ENCODE results near the gene UQCRHL.

The UQCRHL gene

GRCh38 chr1:15765495-15766194, 41.8 kb downstream of the UQCRHL start:
- peak; percentile 43 for DNase-seq (ENCODE audit: extremely low read depth, low read depth)
- TF ChIP-seq CTCF (IDR thresholded peaks at IDR 0.05; ENCODE audit: low read depth, low read length), result no peak

GRCh38 chr1:15764890-15765289, 42.6 kb downstream of the UQCRHL start:
- no peak for TF ChIP-seq CTCF (IDR thresholded peaks at IDR 0.05; ENCODE audit: low read depth, low read length)
- DNase-seq (ENCODE audit: extremely low read depth, low read depth), result no peak

- DNase-seq (ENCODE audit: extremely low read depth, low read depth), result no peak
- TF ChIP-seq CTCF (IDR thresholded peaks at IDR 0.05; ENCODE audit: low read depth, low read length), result no peak
Measured at GRCh38 chr1:15764269-15764764, 43.1 kb downstream of the UQCRHL start.

- no peak for DNase-seq (ENCODE audit: extremely low read depth, low read depth)
- TF ChIP-seq CTCF (IDR thresholded peaks at IDR 0.05; ENCODE audit: low read depth, low read length), result no peak
Measured at GRCh38 chr1:15762546-15762945, 44.9 kb downstream of the UQCRHL start.

GRCh38 chr1:15761366-15762128, 45.9 kb downstream of the UQCRHL start:
- DNase-seq (ENCODE audit: extremely low read depth, low read depth), result no peak
- TF ChIP-seq CTCF (IDR thresholded peaks at IDR 0.05; ENCODE audit: low read depth, low read length), result no peak

- no peak for DNase-seq (ENCODE audit: extremely low read depth, low read depth)
- TF ChIP-seq CTCF (IDR thresholded peaks at IDR 0.05; ENCODE audit: low read depth, low read length), result no peak
Measured at GRCh38 chr1:15760520-15761211, 46.8 kb downstream of the UQCRHL start.

All from AG09319 (cell line).